GM21381 (cell line): Measurements from ENCODE around the gene GPD1.

Experiments used
- ATAC-seq: cut with Tn5 transposase; IDR thresholded peaks from one replicate; pipeline ENCODE4 v1.9.1; 2021; ENCODE audit warnings: mild to moderate bottlenecking, moderate library complexity; ENCODE audit not compliant: unreplicated experiment

The GPD1 gene

GRCh38 chr12:50099302-50100008 lies 4.4 kb upstream of the GPD1 start:
- ATAC-seq = no peak

- ATAC-seq = no peak
Measured at GRCh38 chr12:50100561-50100960, 3.2 kb upstream of the GPD1 start.

- no peak for ATAC-seq
Measured at GRCh38 chr12:50101663-50102062, 2.1 kb upstream of the GPD1 start.

GRCh38 chr12:50102131-50102531 lies 1.7 kb upstream of the GPD1 start:
- no peak for ATAC-seq

GRCh38 chr12:50102646-50103309 lies 1.0 kb upstream of the GPD1 start:
- no peak for ATAC-seq

DNA sequence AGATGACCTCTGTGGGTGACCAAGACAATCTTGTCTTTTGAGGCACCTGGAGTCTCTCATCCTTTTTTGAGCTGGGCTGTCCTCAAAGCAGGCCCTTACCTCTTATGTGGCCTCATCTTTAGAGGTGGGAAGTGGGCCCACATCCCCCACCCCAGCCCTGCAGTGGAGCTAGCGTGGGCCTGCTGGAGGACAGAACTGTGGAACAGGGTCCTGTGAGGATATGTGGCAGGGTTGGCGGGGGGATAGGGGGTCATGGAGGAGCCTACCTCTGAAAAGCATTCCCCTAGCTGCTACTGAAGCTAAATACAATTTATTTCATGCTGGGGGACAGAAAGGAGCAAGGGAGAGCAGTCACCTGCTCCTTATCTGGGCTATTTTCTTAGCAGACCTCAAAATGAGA lies 457 bp upstream of the GPD1 start:
- no peak for ATAC-seq

- ATAC-seq = no peak
Measured at GRCh38 chr12:50104417-50105366, 884 bp downstream of the GPD1 start.

DNA sequence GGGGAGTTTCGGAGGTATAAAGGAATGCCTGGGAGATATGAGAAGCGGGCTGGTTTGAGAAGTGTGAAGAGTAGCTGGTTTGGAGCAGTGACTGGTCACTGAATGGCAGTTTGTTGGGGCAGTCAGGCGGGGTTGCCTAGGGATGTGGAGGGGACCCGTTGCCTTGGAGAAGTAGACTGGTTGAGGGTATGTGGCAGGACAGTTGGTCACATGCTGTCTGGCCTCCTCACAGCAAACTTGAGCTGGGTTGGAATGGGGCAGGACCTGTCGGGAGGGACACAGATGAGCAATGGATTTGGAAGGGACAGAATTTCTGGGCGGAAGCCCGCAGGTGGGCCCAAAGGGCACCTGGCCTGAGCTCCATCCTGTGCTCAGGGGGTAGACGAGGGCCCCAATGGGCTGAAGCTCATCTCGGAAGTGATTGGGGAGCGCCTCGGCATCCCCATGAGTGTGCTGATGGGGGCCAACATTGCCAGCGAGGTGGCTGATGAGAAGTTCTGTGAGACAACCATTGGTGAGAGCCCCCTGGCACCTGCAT lies 2.2 kb downstream of the GPD1 start:
- ATAC-seq = no peak

DNA sequence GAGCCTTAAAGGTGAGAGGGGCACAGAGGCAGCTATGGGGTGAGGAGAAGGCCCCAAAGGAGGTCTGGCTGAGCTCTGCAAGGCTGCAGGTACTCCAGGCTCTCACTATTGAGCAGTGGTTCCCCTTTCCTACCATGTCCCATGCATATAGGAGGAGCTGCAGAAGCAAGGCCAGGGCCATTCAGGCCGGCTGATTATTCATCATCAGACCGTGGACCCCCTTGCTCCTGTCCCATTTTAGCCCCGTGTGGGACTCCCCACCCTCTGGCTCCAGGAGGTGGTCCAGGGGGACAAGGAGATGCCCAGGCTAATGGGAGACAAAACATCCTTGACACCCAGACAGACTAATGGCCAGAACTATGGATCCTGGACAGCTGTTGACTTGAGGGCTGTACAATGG lies 3.1 kb downstream of the GPD1 start:
- ATAC-seq = no peak

DNA sequence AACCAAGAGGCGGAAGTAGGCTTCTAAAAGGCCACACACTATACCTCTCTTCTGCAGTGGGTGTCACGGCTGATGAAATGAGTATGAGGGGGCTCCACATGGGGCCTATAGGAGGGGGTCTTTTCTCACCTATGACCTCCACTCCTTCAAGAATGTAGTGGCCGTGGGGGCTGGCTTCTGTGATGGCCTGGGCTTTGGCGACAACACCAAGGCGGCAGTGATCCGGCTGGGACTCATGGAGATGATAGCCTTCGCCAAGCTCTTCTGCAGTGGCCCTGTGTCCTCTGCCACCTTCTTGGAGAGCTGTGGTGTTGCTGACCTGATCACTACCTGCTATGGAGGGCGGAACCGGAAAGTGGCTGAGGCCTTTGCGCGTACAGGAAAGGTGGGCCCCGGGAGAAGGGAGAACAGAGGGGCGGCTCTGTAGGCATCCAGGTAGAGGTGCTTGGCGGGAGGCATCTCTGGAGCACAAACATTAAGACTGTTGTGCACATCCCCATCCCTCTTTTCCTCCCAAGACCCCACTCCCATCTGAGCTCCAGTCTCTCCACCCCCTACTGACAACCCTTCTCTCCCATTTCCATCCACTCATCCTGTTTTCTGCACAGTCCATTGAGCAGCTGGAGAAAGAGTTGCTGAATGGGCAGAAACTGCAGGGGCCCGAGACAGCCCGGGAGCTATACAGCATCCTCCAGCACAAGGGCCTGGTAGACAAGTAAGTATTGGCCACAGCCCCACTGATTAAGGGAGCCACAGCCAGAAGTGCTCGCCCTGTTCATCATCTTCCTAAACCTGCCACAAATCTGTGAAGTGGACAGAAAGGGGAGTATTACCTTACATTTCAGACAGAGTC lies 3.8 kb downstream of the GPD1 start:
- no peak for ATAC-seq

GRCh38 chr12:50109319-50109718 lies 5.5 kb downstream of the GPD1 start:
- ATAC-seq = no peak

- ATAC-seq = no peak
Measured at GRCh38 chr12:50110127-50110761, 6.4 kb downstream of the GPD1 start.

GRCh38 chr12:50110762-50111351 lies 7.0 kb downstream of the GPD1 start:
- ATAC-seq = no peak

DNA sequence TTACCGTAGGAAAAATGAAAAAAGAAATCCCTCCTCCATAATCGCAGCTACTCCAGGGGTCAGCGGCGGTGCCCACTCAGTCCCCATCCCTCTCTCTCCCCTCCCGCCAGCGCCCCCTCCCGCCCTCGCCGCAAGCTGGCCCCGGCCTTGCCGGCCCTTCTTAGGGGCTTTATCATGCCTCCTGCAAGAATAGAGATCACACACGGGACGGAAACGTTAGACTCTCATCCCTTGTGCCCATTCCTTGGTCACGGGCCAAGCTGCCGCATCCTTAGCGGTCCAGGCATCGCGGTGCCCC lies 7.5 kb downstream of the GPD1 start:
- ATAC-seq = peak; percentile 6

DNA sequence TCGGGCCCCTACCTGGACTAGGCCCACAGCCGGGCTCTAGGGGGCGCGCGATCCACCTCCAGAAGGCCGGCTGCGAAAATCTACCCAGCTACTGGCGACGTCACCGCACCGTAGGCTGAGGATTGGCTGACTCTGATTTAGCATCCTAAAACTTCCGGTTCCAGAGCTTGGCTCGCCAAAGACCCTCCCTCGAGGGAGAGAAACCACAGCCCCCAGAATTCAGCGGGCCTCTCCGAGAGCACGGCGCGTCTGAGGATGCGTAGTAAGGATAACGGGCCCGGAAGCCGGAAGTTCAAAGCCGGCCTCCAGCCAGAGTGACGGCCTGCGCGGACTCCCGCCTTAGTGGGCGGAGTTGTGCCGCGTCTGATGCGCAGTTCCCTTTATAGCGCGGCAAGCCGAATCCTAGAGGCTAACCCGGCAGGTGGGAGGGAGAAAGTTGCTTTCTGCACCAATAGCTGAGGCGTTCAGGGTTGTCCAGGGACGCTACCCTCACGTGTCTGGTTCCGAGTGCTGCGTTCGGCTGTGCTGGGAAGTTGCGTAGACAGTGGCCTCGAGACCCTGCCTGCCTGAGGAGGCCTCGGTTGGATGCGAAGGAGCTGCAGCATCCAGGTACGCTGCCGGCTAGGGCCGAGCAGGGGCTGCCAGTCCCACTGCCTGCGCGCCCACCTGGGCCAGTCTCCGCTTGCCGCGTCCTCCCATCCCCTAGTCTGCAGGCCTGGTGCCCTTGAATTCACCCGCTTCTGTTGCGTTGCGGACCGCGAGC lies 8.1 kb downstream of the GPD1 start, which contains the start of gene COX14:
Gene COX14, plus strand, starts transcription at position 544 of the 763 bp plus-strand sequence. CDS start 7,808 bp downstream, outside the sequence.
- peak; percentile 79 for ATAC-seq

DNA sequence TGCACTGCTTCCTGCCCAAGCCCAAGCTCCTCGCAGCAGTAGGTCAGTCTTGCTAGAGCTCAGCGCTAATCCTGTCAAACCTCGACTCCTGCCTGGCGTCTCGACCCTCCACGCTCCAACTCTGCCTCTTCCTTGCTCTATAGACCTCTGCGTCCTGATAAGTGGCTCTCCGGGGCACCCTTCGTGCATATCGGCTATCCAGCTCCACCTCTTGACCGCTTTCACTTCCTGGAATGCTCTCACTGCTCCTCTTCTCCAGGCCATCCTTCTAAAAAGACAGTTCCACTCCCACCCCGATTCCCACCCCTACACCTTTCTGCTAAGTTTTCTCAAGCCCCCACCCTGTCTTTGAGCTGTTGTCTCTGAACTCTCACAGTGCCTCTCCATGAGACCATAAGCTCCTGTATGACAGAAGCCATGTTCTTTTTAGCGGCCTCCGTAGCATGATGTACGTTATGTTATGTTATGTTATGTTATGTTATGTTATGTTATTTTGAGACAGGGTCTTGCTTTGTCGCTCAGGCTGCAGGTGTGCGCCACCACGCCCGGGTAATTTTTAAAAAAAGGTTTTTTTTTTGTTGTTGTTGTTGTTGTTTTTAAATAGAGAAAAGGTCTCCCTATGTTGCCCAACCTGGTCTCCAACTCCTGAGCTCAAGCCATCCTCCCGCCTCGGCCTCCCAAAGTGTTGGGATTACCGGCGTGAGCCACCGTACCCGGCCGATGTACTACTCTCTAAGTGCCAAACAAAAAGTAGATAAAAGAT lies 8.8 kb downstream of the GPD1 start:
- peak; percentile 4 for ATAC-seq

DNA sequence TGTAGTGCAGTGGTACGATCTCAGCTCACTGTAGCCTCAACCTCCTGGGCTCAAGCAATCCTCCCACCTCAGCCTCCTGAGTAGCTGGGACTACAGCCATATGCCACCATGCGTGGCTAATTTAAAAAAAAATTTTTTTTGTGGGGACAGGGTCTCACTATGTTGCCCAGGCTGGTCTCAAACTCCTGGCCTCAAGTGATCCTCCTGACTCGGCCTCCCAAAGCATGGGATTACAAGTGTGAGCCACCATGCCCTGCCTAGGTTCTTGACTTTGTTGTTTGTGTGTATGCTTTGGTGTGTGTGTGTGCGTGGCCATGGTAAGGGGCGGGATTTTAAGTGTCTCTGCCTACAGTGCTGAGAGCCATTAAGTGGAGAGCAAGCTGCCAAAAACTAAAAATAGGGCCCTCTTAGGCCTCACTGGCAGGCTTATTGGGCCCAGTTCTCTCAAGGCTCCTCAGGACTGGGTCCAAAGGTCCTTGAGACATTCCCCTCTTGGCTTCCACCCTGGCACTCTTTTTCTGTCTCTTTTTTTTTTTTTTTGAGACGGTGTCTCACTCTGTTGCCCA lies 13.3 kb downstream of the GPD1 start:
- no peak for ATAC-seq

DNA sequence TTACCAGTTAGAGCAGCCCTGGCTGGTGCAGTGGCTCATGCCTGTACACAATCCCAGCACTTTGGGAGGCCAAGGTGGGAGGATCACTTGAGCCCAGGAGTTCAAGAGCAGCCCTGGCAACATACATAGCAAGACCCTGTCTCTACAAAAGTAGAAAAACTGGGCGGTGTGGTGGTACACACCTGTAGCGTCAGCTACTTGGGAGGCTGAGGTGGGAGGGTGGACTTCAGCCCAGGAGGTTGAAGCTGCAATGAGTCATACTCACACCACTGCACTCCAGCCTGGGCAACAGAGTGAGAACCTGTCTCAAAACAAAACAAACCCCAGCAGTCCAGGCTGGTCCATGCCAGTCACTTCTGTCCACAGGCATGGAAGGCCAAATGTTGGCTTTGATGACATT lies 15.6 kb downstream of the GPD1 start:
- ATAC-seq = no peak
